ENCODE results near the gene PELO. TPM values are rescaled to one million over a fixed set of nuclear protein-coding genes. Genes with fewer than 3 reads are reported as not detected.

PELO gene
- total and polyA plus RNA-seq, 9 of the 15 experiments (the other 6 are each of a cell fraction or from before 2014, with no cell fraction given) = 5.8 to 14.6 (median 9.6) TPM

GRCh38 chr5:52796516-52797103 lies 8.9 kb downstream of the PELO start:
- Histone ChIP-seq H3K36me3 (ENCODE audit: control insufficient read depth, insufficient read depth, low read length) (peaks cover 3% of the 10 kb centered on the region; the same call in 2 of the 3 replicates), H3K27me3 (ENCODE audit: control insufficient read depth in 2 of 2, insufficient read depth in 2 of 2, low read length in 2 of 2) (no peaks in the 10 kb centered on the region), H4K20me1 (replicated peaks; ENCODE audit: control insufficient read depth, insufficient read depth, low read length) (peaks cover 11% of the 10 kb centered on the region), H3K9me1 (ENCODE audit: control insufficient read depth, insufficient read depth, low read length) (no peaks in the 10 kb centered on the region), H3K79me2 (ENCODE audit: control insufficient read depth, insufficient read depth, low read length) (peaks cover 20% of the 10 kb centered on the region), H3K27ac (ENCODE audit: extremely low read depth, low read depth, low read length) (no peak overlapping the region), H3K4me3 (no peak overlapping the region), H3K9me3 (replicated peaks; ENCODE audit: control insufficient read depth, insufficient read depth, low read depth, low read length) (no peaks in the 10 kb centered on the region), H3K9ac (ENCODE audit: insufficient read depth in 1 of 2, low read depth in 2 of 2, low read length in 2 of 2) (no peak overlapping the region), H3K4me2 (ENCODE audit: insufficient read depth, low read length) (no peak overlapping the region), H2AFZ (ENCODE audit: low read depth, low read length) (no peak overlapping the region), H3K4me1 (replicated peaks in 1 of 2; ENCODE audit: control insufficient read depth in 2 of 2, insufficient read depth in 2 of 2, low read length in 2 of 2) (peaks cover 0 to 10% of the 10 kb centered on the region in 2 experiments; a peak in 3 of 5 replicates)
- ATAC-seq = no peak
- no peak for DNase-seq (ENCODE audit: extremely low read depth in 1 of 4, low spot score in 3 of 4)
- no peak for FAIRE-seq
- BruUV-seq (replicated peaks) = no TSS peak
- WGBS (ENCODE audit: insufficient coverage, low coverage, missing lambda C conversion rate) = 15% methylated on average over 2 of the region's 2 CpGs
- POLR2A ChIA-PET = no interaction called here
- intact Hi-C loops (cut with micrococcal nuclease) = no loop called here
- in situ Hi-C loops (cut with MboI) = no loop called here
- CTCF ChIA-PET (ENCODE audit: low intra/inter-chr PET ratio) = no interaction called here
- no peak for TF ChIP-seq ETV5 (CRISPR knock-in tag; IDR thresholded peaks at IDR 0.05; ENCODE audit: low read depth)
- TF ChIP-seq ZKSCAN1 (IDR thresholded peaks at IDR 0.05; ENCODE audit: low read depth, low read length) = 0 out of 2 replicates have a peak, but pooled peaks have one; percentile 54

GRCh38 chr5:52798938-52799337 lies 11.2 kb downstream of the PELO start:
- H3K9ac ChIP-seq (ENCODE audit: insufficient read depth in 1 of 2, low read depth in 2 of 2, low read length in 2 of 2) = peak overlapping the region; percentile 90 to 94; a peak in 2 of 4 replicates
- H3K36me3 ChIP-seq (ENCODE audit: control insufficient read depth, insufficient read depth, low read length) = peaks cover 21% of the 10 kb centered on the region; the same call in 2 of the 3 replicates
- 34% methylated on average over 3 of the region's 3 CpGs for WGBS (ENCODE audit: insufficient coverage, low coverage, missing lambda C conversion rate)
- no peak overlapping the region for H3K27ac ChIP-seq (ENCODE audit: extremely low read depth, low read depth, low read length)
- no TSS peak for BruUV-seq (replicated peaks)
- no peaks in the 10 kb centered on the region for H3K9me3 ChIP-seq (replicated peaks; ENCODE audit: control insufficient read depth, insufficient read depth, low read depth, low read length)
- H3K9me1 ChIP-seq (ENCODE audit: control insufficient read depth, insufficient read depth, low read length) = peaks cover 4% of the 10 kb centered on the region
- H3K27me3 ChIP-seq (ENCODE audit: control insufficient read depth in 2 of 2, insufficient read depth in 2 of 2, low read length in 2 of 2) = no peaks in the 10 kb centered on the region
- CTCF ChIA-PET (ENCODE audit: low intra/inter-chr PET ratio) = no interaction called here
- peaks cover 16% of the 10 kb centered on the region for H4K20me1 ChIP-seq (replicated peaks; ENCODE audit: control insufficient read depth, insufficient read depth, low read length)
- intact Hi-C loops (cut with micrococcal nuclease) = no loop called here
- ATAC-seq = no peak
- H3K4me2 ChIP-seq (ENCODE audit: insufficient read depth, low read length) = peak overlapping the region; percentile 99
- H3K4me1 ChIP-seq (replicated peaks in 1 of 2; ENCODE audit: control insufficient read depth in 2 of 2, insufficient read depth in 2 of 2, low read length in 2 of 2) = peaks cover 0 to 10% of the 10 kb centered on the region in 2 experiments; a peak in 4 of 5 replicates
- peak overlapping the region; percentile 65 for H3K4me3 ChIP-seq
- in situ Hi-C loops (cut with MboI) = no loop called here
- POLR2A ChIA-PET = interaction anchor here (1.0 to 1.6 kb wide), 6 partner anchors 9 to 1511 kb away, joined by 3 to 7 read pairs (median 4); partner anchors contain the start of genes ARL15, ITGA1 and PELO
- no peak for DNase-seq (ENCODE audit: extremely low read depth in 1 of 4, low spot score in 3 of 4)
- H2AFZ ChIP-seq (ENCODE audit: low read depth, low read length) = no peak overlapping the region
- H3K79me2 ChIP-seq (ENCODE audit: control insufficient read depth, insufficient read depth, low read length) = peaks cover 44% of the 10 kb centered on the region
- no peak for FAIRE-seq
- TF ChIP-seq PHF21A (IDR thresholded peaks at IDR 0.05; ENCODE audit: borderline replicate concordance, low read depth) = no peak
- no peak for TF ChIP-seq U2AF2 (optimal IDR thresholded peaks at IDR 0.05; ENCODE audit: low read depth, low read length)
- no peak for TF ChIP-seq ZNF444 (CRISPR knock-in tag; IDR thresholded peaks at IDR 0.05)
- no peak for TF ChIP-seq HSF4 (CRISPR knock-in tag; IDR thresholded peaks at IDR 0.05; ENCODE audit: borderline replicate concordance)
- no peak for TF ChIP-seq CGGBP1 (CRISPR knock-in tag; IDR thresholded peaks at IDR 0.05)
- no peak for TF ChIP-seq CBX2 (IDR thresholded peaks at IDR 0.05; ENCODE audit: insufficient read depth, low read length, poor library complexity, severe bottlenecking)
- no peak for TF ChIP-seq SIX5 (IDR thresholded peaks at IDR 0.05; ENCODE audit: borderline replicate concordance in 1 of 2, insufficient read depth in 1 of 2, low read depth in 1 of 2, low read length in 2 of 2)
- no peak for TF ChIP-seq ATF4 (CRISPR knock-in tag; IDR thresholded peaks at IDR 0.05)
- no peak for TF ChIP-seq TCF7 (IDR thresholded peaks at IDR 0.05; ENCODE audit: borderline replicate concordance)
- TF ChIP-seq PRPF4 (IDR thresholded peaks at IDR 0.05; ENCODE audit: insufficient read depth, low read depth, low read length, poor library complexity, severe bottlenecking) = no peak
